HG03135 (cell line): ENCODE results near the gene SSC5D.

Experiments
- ATAC-seq: cut with Tn5 transposase; IDR thresholded peaks from one replicate; pipeline ENCODE4 v1.9.1; 2021; ENCODE audit warnings: mild to moderate bottlenecking, moderate library complexity; ENCODE audit not compliant: unreplicated experiment

Gene SSC5D

DNA sequence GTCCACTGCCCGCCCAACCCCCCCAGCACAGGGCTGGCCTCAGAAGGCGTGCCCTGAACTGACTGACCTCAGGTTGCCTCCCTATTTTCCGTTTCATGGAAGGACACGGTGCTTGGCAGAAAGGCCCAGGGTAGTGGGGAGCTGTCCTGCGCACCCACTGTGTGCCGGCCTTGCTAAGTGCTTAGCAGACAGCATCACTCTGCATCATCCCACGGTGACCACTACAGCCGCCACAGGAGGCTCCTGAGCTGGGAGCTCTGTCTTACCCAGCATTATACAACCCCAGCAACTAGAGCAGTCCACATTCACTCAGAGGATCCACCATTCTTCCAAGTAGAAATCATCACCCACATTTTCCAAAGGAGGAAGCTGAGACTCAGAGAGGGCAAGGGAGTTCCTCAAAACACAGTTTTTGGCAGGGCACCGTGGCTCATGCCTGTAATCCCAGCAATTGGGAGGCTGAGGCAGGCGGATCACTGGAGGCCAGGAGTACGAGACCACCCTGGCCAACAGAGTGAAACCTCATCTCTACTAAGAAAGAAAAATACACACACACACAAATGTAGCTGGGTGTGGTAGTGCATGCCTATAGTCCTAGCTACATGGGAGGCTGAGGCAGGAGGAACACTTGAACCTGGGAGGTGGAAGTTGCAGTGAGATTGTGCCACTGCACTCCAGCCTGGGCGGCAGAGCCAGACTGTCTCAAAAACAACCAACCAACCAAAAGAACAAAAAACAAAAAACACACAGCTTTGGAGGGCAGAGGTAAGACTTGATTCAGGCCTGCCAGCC is 47.1 kb downstream of the SSC5D start:
- no peak for ATAC-seq

DNA sequence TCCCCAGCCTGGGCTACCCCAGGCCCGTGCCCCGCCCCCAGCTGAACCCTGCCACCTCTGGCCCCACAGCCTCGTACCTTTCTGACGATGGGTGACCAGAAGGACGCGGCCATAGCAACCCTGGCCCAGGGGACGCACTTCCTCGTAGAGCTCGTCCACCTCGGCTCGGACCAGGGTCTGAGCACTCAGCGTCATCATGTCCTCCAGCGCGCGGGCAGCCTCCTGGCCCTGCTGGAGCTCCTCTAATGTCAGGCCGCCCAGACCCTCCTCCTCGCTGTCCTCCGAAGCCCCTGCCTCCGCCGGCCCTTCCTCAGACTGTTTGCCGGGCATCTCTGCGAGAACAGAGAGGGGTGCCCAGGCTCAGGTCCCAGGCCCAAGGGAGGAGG is 47.7 kb downstream of the SSC5D start:
- ATAC-seq: no peak

DNA sequence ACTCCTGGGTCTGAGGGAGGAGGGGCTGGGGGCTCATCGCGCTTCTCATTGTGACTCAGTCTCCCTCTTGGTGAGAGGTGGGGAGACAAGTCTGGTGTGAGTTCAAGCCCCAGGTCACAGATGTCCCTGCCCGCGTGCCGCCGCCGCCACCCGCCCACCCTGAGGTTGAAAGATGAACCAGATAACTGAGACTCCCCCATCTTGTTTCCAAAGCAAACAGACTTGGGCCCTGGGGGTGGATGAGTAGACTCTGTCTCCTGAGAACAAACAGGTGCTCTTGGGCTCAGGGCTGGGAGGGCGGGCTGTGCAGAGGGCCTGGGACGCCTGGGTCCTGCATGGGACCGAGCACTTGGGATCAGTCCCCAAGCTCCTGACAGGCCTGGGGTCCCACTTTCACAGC is 48.1 kb downstream of the SSC5D start:
- no peak for ATAC-seq

DNA sequence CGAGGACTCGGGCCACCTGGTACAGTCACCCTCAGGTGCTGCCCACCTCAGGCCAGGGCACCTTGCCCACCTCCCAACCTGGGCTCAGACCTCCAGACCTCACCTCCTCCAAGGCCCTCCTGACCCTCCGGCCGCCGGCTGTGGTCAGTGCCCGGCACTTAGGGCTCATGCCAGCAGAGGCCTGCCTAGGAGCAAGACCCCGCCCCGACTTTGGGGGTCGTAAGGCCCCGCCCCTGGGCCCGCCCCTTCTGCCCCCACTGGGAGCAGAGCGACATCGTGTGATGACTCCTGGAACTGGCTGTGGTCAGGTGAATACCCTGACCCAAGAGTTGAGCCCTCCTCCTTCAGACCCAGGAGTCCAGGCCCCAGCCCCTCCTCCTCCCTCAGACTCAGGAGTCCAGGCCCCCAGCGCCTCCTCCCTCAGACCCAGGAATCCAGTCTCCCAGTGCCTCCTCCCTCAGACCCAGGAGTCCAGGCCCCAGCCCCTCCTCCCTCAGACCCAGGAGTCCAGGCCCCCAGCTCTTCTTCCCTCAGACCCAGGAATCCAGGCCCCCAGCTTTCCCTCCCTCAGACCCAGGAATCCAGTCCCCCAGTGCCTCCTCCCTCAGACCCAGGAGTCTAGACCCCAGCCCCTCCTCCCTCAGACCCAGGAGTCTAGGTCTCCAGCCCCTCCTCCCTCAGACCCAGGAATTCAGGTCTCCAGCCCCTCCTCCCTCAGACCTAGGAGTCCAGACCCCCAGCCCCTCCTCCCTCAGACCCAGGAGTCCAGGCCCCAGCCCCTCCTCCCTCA is 48.9 kb downstream of the SSC5D start, which contains the start of gene SBK2:
Gene SBK2 (minus strand): TSS at position 183 of the 790 bp plus-strand sequence. CDS start 839 bp downstream, outside the sequence.
- ATAC-seq: no peak

DNA sequence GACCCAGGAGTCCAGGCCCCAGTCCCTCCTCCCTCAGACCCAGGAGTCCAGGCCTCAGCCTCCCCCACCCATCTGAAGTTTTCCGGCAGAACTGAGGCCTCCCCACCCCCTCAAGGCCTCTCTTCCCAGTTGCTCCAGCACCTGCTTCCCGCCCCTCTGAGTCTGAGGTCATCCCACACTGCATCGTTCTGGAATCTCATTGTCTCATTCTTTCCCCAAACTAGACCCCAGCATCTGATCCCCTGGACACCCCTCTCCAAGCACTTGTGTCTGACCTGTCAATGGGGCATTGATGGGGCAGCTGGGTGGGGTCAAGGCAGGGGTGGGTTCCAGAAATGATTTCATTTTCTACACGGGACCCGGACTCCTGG is 49.5 kb downstream of the SSC5D start:
- ATAC-seq: no peak

DNA sequence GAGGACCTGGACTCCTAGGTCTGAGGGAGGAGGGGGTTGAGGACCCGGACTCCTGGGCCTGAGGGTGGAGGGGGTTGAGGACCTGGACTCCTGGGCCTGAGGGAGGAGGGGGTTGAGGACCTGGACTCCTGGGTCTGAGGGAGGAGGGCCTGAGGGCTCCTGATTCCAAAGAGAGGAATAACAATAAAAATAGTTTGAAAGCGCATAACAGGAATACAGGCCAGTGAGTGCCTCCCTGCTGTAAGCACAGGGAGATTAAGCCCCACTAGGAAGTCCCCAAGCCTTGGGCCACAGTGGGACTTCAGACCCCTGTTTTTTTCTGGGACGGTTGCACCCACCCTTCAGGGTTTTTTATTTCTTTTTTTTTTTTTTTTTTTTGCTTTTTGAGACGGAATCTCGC is 49.9 kb downstream of the SSC5D start:
- no peak for ATAC-seq

DNA sequence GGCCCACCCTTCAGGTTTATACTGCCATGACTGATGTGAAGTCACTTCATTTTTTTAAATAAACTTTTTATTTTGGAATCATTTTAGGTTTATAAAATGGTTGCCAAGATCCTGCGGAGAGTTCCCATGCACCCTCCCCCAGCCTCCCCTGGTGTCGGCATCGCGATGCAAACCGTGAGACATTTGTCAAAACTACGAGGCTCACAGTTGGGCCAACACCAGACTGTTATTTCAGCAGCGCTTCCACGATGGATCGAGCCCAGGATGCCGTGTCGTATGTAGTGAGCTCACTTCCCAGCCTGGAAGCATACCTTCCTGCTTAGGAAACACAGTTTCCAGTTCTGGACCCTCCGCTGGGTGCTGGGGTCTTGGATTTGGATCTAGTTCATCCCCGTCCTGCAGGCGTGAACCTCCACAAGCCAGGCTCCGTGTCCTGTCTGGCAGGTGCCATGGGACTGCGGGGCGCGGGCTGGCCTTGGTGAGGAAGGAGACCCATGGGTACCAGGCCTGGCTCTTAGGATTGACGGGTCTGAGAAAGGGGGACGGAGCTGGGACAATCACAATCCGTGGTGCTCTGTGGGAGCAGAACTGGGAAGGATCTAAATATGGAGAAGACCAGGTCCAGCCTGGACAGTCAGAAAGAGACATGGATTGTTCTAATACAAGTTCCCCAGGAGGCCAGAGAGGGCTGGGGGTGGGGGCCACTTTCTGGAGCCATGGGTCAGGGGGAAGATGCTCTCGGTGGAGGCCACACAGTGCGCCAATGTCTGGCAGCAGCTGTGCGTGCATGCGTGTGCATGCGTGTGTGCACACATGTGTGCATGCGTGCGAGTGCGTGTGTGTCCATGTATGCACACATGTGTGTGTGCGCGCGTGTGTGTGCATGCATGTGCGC is 51.1 kb downstream of the SSC5D start:
- no peak for ATAC-seq

DNA sequence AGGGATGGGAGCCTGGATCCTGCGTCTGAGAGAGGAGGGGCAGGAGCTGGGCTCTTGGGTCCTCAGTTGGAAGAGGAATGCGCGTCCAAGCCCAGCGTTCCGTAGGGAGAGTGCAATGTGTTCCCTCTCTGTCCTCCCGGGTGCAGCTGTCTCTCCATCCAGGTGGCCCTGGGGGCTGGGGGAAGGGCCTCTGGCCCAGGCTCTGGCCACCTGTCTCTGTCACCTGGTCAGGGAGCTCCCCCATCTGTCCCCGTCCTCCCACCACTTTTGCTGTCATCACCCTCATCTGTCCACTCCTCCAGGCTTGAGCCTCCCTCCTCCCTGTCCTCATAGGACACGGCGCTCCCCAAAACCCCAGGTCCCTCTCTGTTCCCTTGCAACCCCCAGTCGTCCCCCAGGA is 52.4 kb downstream of the SSC5D start:
- no peak for ATAC-seq

- ATAC-seq: no peak
These were observed 52.9 kb downstream of the SSC5D start for GRCh38 chr19:55541091-55541490.

- no peak for ATAC-seq
These were observed 54.1 kb downstream of the SSC5D start for GRCh38 chr19:55542292-55542855.

DNA sequence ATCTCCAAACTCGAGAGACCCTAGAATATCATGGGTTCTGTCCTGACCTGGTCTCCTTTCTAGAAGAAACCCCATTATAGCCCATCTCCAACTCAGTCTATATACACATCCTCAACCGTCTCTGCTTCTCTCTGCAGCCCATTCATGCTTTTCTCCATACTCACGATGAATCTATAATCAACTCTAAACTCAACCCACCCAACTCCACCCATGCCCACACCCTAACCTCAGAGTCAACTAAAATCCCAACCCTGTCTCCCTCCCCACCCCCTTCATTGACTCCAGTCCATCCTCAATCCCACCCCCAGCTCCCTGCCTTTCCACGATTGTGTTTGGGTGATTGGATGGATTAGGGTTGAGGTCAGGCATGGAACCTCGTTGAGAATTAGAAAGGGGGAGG is 55.3 kb downstream of the SSC5D start:
- no peak for ATAC-seq

- no peak for ATAC-seq
These were observed 55.8 kb downstream of the SSC5D start for GRCh38 chr19:55544014-55544413.

DNA sequence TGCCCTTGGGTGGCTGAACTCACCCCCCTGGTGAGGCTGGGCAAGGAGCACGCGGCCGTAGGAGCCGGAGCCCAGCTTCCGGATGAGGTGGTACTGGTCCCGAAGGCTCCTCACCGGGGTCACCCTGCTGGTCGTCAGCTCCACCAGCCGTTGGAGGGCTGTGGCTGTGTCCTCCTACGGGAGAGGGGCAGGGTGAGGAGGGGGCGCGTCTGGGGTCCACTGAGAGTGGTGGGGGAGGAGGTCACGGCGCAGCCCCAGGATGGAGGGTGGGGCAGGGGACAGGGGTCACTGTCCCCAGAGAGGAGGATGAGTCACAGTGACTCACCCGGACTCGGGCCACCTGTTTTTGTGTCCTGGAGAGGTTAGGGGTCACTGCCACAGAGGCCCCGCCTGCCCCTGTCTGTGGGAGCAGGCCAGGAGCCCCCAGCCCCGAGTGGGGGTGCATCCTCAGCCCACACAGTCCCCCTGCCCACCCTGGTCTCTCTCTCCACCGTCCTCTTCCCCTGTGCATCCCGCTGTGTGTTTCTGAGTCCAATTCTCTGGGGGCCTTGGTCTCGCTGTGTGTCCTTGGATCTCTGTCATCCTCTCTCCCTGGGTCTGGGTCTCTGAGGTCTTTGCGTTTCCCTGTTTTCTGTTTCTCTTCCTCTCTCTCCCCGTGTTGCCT is 56.7 kb downstream of the SSC5D start:
- ATAC-seq: no peak

- ATAC-seq: no peak
These were observed 57.2 kb downstream of the SSC5D start, which contains the start of gene SBK3 for GRCh38 chr19:55545443-55545842. TSS of gene SBK3 (minus strand) at chr19:55545543. CDS start at chr19:55545543, 0 bp downstream.

DNA sequence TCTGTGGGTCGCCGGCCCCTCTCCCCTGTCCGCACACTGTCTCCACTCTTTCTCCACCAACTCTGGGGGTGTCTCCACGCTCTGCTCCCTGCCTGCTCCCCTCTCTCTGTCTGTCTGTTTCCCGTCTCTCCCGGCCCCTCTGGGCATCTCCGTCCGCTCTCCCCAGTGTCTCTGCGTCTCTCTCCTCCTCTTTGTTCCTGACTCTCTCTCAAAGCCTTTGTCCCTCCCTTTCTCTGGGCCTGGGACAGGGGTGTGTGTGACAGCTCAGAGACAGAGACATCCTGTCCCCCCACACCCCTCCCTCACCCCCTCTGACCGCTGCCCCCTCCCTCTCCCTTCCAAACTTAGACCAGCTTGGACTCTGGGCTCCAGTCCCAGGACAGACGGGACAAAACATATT is 57.8 kb downstream of the SSC5D start:
- no peak for ATAC-seq

DNA sequence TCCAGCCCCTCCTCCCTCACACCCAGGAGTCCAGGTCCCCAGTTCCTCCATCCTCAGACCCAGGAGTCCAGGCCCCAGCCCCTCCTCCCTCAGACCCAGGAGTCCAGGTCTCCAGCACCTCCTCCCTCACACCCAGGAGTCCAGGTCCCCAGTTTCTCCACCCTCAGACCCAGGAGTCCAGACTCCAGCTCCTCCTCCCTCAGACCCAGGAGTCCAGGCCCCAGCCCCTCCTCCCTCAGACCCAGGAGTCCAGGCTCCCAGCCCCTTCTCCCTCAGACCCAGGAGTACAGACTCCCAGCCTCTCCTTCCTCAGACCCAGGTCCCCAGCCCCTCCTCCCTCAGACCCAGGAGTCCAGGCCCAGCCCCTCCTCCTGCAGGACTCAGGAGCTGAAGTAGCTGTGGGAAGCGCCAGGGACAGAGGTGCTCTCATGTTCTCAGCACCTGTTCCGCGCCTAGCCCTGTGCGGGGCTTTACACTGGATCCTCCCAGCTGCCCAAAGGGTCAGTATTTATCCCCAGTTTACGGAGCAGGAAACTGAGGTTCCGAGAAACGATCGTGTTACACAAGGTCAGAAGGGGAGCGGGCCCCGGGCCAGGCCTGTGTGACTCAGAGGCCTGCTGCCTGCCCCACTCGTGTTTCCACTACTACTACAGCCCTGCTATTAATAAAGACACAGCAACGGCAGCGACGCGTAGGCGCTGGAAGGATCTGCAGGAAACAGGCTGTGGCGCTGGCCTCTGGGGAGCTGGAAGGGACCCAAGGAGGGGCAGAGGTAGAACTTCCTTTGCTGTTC is 58.8 kb downstream of the SSC5D start:
- no peak for ATAC-seq

DNA sequence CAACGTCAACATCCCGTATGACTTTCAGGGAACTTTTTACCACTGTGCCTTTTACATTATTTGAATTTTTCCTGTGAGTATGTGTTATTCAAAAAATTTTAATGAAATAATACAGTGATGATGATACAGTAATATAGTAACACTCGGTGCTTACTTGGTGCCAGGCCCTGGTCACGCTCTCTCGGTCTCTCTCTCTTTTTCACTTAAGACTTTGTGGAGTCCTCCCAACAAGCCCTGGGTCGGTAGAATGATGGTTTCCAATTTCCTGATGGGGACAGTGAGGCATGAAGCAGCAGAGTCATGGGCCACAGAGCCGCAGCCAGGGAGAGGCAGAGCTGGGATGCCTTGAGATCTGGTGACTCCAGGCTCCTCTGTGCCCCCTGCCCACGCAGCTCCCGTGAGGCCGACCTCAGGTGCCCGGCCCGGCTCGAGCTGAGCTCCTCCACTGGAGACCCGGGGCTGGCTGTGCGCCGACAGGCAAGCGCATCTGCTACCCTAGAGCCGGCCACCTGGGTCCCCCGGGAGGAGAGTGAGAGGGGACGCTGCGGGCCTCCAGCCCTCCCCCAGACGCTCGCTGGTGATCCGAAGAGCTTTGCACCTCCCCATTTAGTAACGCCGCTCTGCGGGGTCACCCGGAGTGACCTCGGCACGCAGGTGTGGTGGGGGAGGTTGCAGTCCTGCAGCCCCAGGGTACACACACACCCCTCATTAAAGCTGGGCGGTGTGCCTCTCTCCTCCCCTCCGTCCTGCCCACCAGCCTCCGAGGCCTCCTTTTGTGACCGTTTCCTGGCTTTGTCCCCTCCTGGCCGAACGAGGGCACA is 61.5 kb downstream of the SSC5D start:
- no peak for ATAC-seq

GRCh38 chr19:55550321-55550650 is 62.0 kb downstream of the SSC5D start:
- no peak for ATAC-seq

DNA sequence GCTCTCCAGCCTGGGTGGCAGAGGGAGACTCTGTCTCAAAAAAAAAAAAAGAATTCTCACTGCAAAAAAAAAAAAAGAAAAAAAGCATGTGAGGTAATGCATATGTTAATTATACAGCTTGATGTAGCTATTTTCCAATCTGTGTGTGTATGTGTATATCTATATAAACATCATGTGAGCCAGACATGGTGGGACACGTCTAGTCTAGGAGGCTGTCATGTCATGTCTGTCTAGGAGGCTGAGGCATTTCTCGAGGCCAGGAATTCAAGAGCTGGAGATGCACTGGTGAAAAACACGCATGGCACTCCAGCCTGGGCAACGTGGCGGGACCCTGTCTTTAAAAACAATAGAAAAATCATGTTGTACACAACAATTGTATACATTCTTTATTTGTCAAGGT is 64.0 kb downstream of the SSC5D start:
- ATAC-seq: no peak
